NCI-H774 (cell line): ENCODE data around the gene MT2A.
"Not testable (repeated sequence)": the region's sequence is repeated elsewhere in the genome, so short reads cannot be mapped to it uniquely, and the experiment has no call there.

Experiments
- DNase-seq: peaks from one replicate; lab custom pipeline; 2025; lab: John Stamatoyannopoulos, UW

The MT2A gene

DNA sequence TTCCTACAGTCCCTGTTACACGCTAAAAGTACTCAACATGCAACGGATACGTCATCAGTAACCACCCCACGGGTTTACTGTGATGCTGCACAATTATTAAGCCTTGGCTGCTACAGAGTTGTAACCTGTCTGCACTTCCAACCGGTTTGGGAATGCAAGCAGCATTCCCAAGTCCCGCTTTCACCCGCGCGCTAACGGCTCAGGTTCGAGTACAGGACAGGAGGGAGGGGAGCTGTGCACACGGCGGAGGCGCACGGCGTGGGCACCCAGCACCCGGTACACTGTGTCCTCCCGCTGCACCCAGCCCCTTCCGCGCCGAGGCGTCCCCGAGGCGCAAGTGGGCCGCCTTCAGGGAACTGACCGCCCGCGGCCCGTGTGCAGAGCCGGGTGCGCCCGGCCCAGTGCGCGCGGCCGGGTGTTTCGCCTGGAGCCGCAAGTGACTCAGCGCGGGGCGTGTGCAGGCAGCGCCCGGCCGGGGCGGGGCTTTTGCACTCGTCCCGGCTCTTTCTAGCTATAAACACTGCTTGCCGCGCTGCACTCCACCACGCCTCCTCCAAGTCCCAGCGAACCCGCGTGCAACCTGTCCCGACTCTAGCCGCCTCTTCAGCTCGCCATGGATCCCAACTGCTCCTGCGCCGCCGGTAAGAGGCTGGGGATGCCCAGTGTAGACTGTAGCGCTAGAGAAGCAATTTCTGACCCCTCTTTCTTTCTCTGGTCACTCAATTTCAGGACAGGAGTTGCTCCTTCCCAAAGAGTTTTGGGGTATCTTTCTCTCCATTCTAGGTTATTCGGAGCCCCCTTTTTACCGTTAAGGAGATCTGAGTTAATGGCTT is at the start of gene MT2A:
Gene MT2A, plus strand, starts transcription at position 542 of the 833 bp plus-strand sequence. Its CDS starts 72 bp downstream, at position 614.
- DNase-seq, result peak; percentile 95

DNA sequence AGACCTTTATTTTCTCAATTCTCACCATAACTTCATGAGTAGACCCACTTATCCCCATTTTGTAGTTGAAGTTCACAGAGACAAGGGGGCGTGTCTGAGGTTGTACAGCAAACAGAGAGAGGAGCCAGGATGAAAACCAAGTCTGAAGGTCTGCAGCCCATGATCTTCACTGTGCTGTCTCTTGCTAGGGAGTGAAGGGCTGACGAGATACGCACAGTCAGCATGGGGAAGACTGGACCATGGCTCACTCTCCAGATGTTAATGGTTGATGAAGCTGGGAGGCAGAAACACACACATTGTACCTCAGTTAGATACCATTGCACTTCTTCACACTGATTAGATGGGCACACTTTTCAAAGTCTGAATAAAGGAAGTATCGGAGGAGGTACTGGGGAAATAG is 49.3 kb upstream of the MT2A start:
- no peak for DNase-seq

DNA sequence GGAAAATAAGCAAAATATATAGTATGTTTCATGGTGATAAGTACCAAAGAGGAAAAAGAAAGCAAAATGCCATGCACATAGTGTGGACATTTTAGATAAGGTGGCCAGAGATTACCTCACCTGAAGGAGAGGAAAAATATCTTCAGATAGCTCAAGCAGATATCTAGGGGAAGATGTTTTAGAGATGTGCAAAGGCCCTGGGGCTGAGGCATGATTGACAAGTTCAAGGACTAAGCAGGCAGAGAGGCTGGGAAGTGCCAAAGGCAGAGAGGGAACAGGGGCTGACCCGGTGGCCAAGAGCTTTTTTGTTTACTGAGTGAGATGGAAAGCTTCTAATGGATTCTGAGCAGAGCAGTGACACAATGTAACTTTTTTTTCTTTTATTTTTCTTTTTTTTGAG is 47.9 kb upstream of the MT2A start:
- DNase-seq, result no peak

GRCh38 chr16:56561126-56561525 is 47.3 kb upstream of the MT2A start:
- no peak for DNase-seq

GRCh38 chr16:56564793-56565477 is 43.4 kb upstream of the MT2A start, which contains the start of gene MT4:
MT4 (plus strand) TSS chr16:56565073; CDS start chr16:56565129, 56 bp downstream.
- DNase-seq, result no peak

DNA sequence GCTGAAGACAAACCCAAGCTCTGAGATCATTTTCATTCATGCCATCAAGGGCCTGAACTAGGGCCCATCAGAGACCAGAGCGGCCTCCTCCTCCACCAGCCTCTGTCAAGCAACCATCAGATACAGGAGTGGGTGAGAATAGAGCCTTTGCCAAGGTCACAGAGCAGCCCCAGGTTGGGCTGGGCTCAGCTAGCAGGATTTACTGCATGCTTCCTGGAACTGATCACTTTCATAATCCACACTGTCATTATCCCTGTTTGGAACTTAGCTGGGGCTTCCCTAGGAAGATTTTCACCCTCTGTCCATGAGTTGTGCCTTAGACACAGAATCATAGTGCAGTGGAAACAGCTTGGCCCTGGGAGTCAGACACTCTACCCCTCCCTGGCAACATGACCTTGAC is 38.4 kb upstream of the MT2A start:
- no peak for DNase-seq

- no peak for DNase-seq
Observed at GRCh38 chr16:56571525-56571924, 36.9 kb upstream of the MT2A start.

GRCh38 chr16:56574625-56575024 is 33.8 kb upstream of the MT2A start:
- no peak for DNase-seq

GRCh38 chr16:56576585-56577299 is 31.6 kb upstream of the MT2A start:
- DNase-seq, result peak; percentile 76

GRCh38 chr16:56577300-56577625 is 31.1 kb upstream of the MT2A start:
- DNase-seq, result no peak

- no peak for DNase-seq
Observed at GRCh38 chr16:56580391-56581048, 27.9 kb upstream of the MT2A start.

DNA sequence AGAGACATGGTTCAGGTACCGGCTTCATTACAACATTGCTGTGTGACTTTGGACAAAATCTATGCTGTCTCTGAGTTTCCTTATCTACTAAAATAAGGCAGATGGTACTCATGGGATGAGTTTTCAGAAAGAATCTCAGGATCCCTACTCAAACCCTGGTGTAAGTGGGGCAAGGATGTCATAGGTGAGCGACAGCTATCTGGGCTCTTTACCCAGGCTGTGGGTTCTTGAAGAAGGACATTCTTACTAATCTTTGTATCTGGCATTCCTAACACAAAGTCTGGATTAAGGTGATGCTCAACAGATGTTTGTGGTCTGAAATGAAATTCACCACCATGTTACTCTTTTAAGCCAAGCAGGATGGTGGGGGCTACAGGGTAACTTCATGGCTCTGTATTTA is 25.5 kb upstream of the MT2A start:
- not testable (repeated sequence) for DNase-seq

DNA sequence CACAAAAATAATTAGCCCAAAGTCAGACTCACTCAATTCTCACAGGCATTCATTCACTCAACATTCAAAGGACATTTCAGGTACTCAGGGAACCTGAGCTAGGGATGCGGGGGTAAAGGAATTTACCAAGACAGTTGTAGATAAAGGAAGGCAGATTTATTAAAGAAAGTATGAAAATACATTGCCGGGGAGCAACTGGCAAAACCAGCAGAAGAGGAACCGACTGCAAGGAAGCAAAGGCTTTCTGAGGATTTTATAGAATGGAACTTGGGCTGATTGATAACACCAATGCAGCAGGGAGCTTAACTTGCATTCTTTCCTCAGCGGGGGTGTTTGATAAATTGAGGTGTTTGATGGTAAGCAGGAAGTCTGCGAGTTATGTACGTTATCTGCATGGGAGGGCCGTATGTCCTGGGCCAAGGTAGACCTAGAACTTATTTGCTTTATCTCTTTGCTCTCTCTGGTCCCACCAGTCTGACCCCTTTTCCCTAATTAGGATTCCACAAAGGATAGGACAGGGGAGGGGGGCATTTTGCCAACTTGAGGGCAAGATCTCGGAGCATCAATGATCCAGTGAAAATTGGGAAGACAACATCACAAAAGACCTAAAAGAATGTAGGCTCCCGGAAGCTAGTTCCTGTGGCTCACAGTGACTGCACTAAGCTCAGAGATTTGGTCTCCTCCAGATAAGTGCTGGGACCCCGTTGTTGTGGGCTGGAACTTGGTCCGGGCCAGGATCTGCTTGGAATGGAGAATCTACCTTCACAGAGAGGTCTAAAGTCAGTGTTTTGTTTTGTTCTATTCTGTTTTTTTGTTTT is 24.8 kb upstream of the MT2A start:
- no peak for DNase-seq

DNA sequence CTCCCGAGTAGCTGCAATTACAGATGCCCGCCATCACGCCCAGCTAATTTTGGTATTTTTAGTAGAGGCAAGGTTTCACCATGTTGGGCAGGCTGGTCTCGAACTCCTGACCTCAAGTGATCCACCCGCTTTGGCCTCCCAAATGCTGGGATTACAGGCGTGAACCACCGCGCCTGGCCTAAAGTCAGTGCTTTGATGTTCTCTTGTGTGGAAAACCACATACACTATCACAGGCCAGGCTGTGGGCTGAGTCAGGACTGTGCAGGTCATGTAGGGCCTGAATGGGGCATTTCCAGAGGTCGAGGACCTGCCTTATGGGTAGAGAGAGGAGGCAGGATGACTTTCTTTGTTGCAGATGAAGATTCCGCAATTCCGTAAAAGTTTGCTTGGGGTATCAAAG is 24.1 kb upstream of the MT2A start:
- DNase-seq, result no peak

- no peak for DNase-seq
Observed at GRCh38 chr16:56588781-56589140, 19.6 kb upstream of the MT2A start.

DNA sequence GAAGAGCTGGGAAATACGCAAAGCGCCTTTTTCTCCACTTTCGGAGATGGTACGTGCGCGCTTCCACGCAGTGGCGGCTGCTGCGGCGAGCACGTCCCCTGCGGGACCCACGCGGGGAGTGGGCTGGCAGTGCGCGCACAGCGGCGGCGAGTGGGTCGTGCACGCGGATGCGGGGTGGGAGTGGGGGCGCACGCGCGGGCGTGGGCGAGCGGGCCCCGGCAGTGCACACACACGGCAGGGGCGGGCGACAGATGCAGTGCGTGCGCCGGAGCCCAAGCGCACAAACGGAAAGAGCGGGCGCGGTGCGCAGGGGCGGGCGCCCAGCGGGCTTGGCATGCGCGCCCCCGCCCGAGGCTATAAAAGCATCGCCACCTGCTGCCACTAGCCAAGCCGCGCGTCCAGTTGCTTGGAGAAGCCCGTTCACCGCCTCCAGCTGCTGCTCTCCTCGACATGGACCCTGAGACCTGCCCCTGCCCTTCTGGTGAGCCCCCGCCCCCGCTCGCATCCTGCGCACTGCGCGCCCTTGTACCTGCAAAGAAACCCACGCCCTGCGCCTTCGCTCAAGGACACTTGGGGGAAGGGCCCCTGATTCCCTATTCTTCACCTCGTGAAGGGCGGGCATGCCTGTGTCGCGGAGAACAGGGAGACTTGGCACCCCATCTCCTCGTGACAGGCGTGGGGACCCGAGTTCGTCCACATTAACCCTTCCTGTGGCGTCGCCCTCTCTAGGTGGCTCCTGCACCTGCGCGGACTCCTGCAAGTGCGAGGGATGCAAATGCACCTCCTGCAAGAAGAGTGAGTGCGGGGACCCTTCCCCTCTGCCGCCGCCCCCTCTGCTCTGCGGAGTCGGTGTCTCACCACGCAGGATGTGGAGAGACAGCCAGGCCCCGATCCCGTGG is 19.0 kb upstream of the MT2A start, which contains the start of gene MT3:
Gene MT3, plus strand, starts transcription at position 388 of the 899 bp plus-strand sequence. Its CDS starts 63 bp downstream, at position 451.
- DNase-seq, result peak; percentile 29

GRCh38 chr16:56591377-56592060 is 16.9 kb upstream of the MT2A start:
- DNase-seq, result no peak

DNA sequence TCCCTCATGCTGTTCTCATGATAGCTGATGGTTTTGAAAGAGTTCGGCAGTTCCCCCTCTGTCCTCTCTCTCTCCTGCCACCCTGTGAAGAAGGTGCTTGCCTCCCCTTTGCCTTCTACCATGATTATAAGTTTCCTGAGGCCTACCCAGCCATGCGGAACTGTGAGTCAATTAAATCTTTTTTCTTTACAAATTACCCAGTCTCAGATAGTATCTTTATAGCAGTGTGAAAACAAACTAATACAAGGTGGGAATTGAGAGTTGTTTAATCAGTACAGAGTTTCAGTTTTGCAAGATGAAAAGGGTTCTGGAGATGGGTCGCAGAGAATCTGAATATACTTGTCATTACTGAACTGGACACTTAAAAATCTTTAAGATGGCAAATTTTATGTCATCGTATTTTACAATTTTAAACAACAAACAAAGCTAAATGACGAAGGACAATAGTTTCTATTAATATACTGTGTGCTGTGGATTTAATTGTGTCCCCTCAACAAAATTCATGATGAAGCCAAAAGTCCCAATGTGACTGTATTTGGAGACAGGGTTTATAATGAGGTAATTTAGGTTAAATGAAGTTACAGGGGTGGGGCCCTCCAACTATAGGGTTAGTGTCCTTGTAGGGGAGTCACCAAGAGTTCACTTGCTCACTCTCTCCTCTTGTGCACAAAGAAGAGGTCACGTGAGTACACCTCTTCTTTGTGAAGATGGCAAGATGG is 14.7 kb upstream of the MT2A start:
- DNase-seq, result no peak

DNA sequence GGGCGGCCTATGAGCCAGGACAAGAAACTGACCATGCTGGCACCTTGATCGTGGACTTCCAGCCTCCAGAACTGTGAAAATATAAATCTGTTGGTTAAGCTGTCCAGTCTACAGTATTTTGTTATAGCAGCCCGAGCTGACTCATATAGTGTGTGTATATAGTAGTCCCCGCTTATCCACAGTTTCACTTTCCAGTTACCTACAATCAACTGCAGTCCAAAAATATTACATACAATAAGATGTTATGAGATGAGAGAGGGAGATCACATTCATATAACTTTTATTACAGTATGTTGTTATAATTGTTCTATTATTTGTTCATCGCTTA is 14.1 kb upstream of the MT2A start:
- no peak for DNase-seq
